ENCODE measurements around the gene CADPS2. TPM values are rescaled to one million over a fixed set of nuclear protein-coding genes. Genes with fewer than 3 reads are reported as not detected.

CADPS2 gene
- total RNA-seq, 2 donors from 2014 or later, result 4.3 to 11.7 TPM

DNA sequence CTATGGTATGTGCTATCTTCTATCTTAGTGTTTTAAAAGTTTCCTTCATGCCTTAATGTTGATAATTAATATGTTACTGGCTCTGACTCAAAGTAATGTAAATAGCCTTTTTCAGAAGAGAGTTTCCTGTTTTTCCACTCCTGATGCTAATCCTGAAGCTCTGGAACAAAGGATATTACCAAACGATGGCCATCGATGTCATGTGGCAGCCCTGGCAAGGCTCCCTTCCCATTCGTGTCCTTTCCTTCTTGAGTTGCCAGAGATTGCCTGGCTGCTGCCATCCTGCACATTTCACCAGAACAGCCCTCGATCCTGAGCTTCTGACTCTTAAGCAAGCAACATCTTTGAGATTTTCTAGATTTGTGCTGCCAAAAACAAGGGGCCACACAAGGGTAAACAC is 233.4 kb downstream of the CADPS2 start:
- Histone ChIP-seq H3K9ac (ENCODE audit: extremely low read depth, low read length, poor library complexity, severe bottlenecking) (no peak overlapping the region), H3K27ac (ENCODE audit: low read depth, low read length) (no peak overlapping the region), H3K36me3 (ENCODE audit: control insufficient read depth, insufficient read depth, low read length) (no peaks in the 10 kb centered on the region), H3K27me3 (ENCODE audit: control insufficient read depth, insufficient read depth, low read length, poor library complexity, severe bottlenecking) (no peaks in the 10 kb centered on the region), H3K4me3 (ENCODE audit: low read length) (no peak overlapping the region), H3K4me1 (ENCODE audit: control insufficient read depth, insufficient read depth, low read length) (no peaks in the 10 kb centered on the region), H3K9me3 (ENCODE audit: control insufficient read depth, low read length) (no peaks in the 10 kb centered on the region)
- H3K27ac Mint-ChIP-seq, result no peak overlapping the region
- H3K4me1 Mint-ChIP-seq, result peaks cover 7% of the 10 kb centered on the region
- H3K36me3 Mint-ChIP-seq (ENCODE audit: low read depth), result peaks cover 5% of the 10 kb centered on the region
- H3K27me3 Mint-ChIP-seq (ENCODE audit: insufficient read depth), result no peaks in the 10 kb centered on the region
- no peak for DNase-seq
- H3K9me3 Mint-ChIP-seq, result no peaks in the 10 kb centered on the region
- H3K4me3 Mint-ChIP-seq, result no peak overlapping the region
- TF ChIP-seq, protein P1, sequence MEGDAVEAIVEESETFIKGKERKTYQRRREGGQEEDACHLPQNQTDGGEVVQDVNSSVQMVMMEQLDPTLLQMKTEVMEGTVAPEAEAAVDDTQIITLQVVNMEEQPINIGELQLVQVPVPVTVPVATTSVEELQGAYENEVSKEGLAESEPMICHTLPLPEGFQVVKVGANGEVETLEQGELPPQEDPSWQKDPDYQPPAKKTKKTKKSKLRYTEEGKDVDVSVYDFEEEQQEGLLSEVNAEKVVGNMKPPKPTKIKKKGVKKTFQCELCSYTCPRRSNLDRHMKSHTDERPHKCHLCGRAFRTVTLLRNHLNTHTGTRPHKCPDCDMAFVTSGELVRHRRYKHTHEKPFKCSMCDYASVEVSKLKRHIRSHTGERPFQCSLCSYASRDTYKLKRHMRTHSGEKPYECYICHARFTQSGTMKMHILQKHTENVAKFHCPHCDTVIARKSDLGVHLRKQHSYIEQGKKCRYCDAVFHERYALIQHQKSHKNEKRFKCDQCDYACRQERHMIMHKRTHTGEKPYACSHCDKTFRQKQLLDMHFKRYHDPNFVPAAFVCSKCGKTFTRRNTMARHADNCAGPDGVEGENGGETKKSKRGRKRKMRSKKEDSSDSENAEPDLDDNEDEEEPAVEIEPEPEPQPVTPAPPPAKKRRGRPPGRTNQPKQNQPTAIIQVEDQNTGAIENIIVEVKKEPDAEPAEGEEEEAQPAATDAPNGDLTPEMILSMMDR (conservative IDR thresholded peaks at IDR 0.05), result no peak
- 83 to 88% methylated on average over 3 to 4 of the region's 4 CpGs for WGBS, 2 experiments (ENCODE audit: insufficient coverage in 1 of 2, insufficient read length in 1 of 2)

DNA sequence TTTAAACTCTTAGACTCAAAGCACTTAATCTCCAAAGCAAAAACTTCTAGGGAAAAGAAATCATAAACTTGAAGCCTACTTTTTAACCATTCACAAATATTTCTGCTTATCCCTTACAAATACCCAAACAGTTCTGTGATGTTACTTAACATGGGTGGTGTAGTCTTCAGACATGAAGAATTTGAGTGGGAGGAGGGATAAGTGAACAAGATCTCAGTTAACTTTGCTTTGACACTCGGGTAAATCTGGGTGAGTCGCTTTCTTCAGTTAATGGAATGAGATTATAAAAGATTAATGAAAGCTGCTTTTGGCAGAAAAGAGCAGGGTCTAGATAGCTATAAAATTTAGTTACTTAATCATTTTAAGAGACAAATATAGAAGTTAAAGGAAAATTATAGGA is 234.8 kb downstream of the CADPS2 start:
- no peak for DNase-seq

DNA sequence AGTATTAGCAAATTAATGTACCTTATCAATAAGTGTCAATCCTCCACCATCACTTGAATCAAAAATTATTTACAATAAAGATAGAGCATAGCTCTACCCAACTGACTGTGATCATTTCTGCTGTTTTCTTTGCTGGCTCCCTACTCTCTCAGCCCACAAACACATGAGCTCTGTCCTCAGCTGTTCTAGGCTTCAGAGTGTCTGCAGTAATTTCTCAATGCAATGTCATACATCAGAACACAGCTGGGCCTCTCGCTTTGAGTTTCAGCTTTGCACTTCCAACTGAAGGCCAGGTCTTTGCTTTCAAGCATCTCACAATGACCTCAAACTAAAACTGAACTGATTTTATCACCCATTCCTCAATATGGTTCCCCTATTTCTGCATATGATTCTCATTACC is 243.0 kb downstream of the CADPS2 start:
- H3K27me3 ChIP-seq (ENCODE audit: control insufficient read depth, insufficient read depth, low read length, poor library complexity, severe bottlenecking), result peaks cover under 1% of the 10 kb centered on the region

More for the DNA sequence above, 234.8 kb downstream of the CADPS2 start:
- Mint-ChIP-seq H3K27ac (no peak overlapping the region), H3K4me1 (peaks cover 10% of the 10 kb centered on the region), H3K27me3 (ENCODE audit: insufficient read depth) (no peaks in the 10 kb centered on the region), H3K9me3 (no peaks in the 10 kb centered on the region), H3K4me3 (no peak overlapping the region), H3K36me3 (ENCODE audit: low read depth) (no peaks in the 10 kb centered on the region)
- TF ChIP-seq, protein P1 (conservative IDR thresholded peaks at IDR 0.05), result no peak
- Histone ChIP-seq H3K9ac (ENCODE audit: extremely low read depth, low read length, poor library complexity, severe bottlenecking) (no peak overlapping the region), H3K4me3 (ENCODE audit: low read length) (no peak overlapping the region), H3K27ac (ENCODE audit: low read depth, low read length) (no peak overlapping the region), H3K36me3 (ENCODE audit: control insufficient read depth, insufficient read depth, low read length) (no peaks in the 10 kb centered on the region), H3K27me3 (ENCODE audit: control insufficient read depth, insufficient read depth, low read length, poor library complexity, severe bottlenecking) (no peaks in the 10 kb centered on the region), H3K4me1 (ENCODE audit: control insufficient read depth, insufficient read depth, low read length) (no peaks in the 10 kb centered on the region), H3K9me3 (ENCODE audit: control insufficient read depth, low read length) (no peaks in the 10 kb centered on the region)
- WGBS, 2 experiments (ENCODE audit: insufficient coverage in 1 of 2, insufficient read length in 1 of 2), result 80 to 85% methylated on average over 1 to 2 of the region's 2 CpGs

More for the DNA sequence above, 243.0 kb downstream of the CADPS2 start:
- 79 to 94% methylated on average over 1 of the region's 1 CpG for WGBS, 2 experiments (ENCODE audit: insufficient coverage in 1 of 2, insufficient read length in 1 of 2)
- no peaks in the 10 kb centered on the region for H3K27me3 Mint-ChIP-seq (ENCODE audit: insufficient read depth)
- no peak for DNase-seq
- no peak overlapping the region for H3K27ac ChIP-seq (ENCODE audit: low read depth, low read length)
- H3K36me3 Mint-ChIP-seq (ENCODE audit: low read depth), result no peaks in the 10 kb centered on the region
- H3K36me3 ChIP-seq (ENCODE audit: control insufficient read depth, insufficient read depth, low read length), result no peaks in the 10 kb centered on the region
- peaks cover 6% of the 10 kb centered on the region for H3K4me1 Mint-ChIP-seq
- no peak overlapping the region for H3K27ac Mint-ChIP-seq
- no peaks in the 10 kb centered on the region for H3K9me3 ChIP-seq (ENCODE audit: control insufficient read depth, low read length)
- H3K4me1 ChIP-seq (ENCODE audit: control insufficient read depth, insufficient read depth, low read length), result no peaks in the 10 kb centered on the region
- H3K4me3 Mint-ChIP-seq, result no peak overlapping the region
- H3K9me3 Mint-ChIP-seq, result no peaks in the 10 kb centered on the region
- no peak overlapping the region for H3K4me3 ChIP-seq (ENCODE audit: low read length)
- no peak overlapping the region for H3K9ac ChIP-seq (ENCODE audit: extremely low read depth, low read length, poor library complexity, severe bottlenecking)
- TF ChIP-seq, protein P1 (conservative IDR thresholded peaks at IDR 0.05), result no peak
